Karpas-422 (cell line): Measurements from ENCODE around the gene MIPOL1. TPM values are rescaled to one million over a fixed set of nuclear protein-coding genes. Genes with fewer than 3 reads are reported as not detected.
"Not testable (repeated sequence)": the region's sequence is repeated elsewhere in the genome, so short reads cannot be mapped to it uniquely, and the experiment has no call there.

Source experiments
- DNase-seq: peaks from one replicate; pipeline ENCODE4 v3.0.0-alpha.2; 2015
- H2AFZ ChIP-seq: fragments of 200-600 bp; sonication (generic); 2 replicates; pipeline ENCODE4 v1.6.1; 2014; ENCODE audit warnings: antibody characterized with exemption, low read length, mixed read lengths
- H3K27ac ChIP-seq: fragments of 200-600 bp; sonication (generic); 2 replicates; pipeline ENCODE4 v1.5.1; 2014; ENCODE audit warnings: mild to moderate bottlenecking, low read length, moderate library complexity
- H3K27me3 ChIP-seq: fragments of 200-600 bp; sonication (generic); 2 replicates; pipeline ENCODE4 v1.6.1; 2014; ENCODE audit warnings: low read length, mixed read lengths
- H3K36me3 ChIP-seq: fragments of 200-600 bp; sonication (generic); 2 replicates; pipeline ENCODE4 v1.6.1; 2014; ENCODE audit warnings: low read length, mixed read lengths; ENCODE audit not compliant: insufficient read depth
- H3K4me1 ChIP-seq: fragments of 200-600 bp; sonication (generic); 2 replicates; pipeline ENCODE4 v1.6.1; 2014; ENCODE audit warnings: mild to moderate bottlenecking, low read length, mixed read lengths
- H3K4me2 ChIP-seq: fragments of 200-600 bp; sonication (generic); 2 replicates; pipeline ENCODE4 v1.6.1; 2014; ENCODE audit warnings: low read length, low read depth, mild to moderate bottlenecking; ENCODE audit not compliant: poor library complexity, severe bottlenecking
- H3K4me3 ChIP-seq: fragments of 200-600 bp; sonication (generic); 2 replicates; pipeline ENCODE4 v1.5.1; 2014; ENCODE audit warnings: mild to moderate bottlenecking, antibody characterized with exemption, low read length, mixed read lengths
- H3K79me2 ChIP-seq: fragments of 200-600 bp; sonication (generic); 2 replicates; pipeline ENCODE4 v1.6.1; 2014; ENCODE audit warnings: mild to moderate bottlenecking, low read length, mixed read lengths
- H3K9ac ChIP-seq: fragments of 200-600 bp; sonication (generic); 2 replicates; pipeline ENCODE4 v1.6.0; 2014; ENCODE audit warnings: low read length
- H3K9me2 ChIP-seq: fragments of 200-600 bp; sonication (generic), shearing (Covaris generic); replicated peaks from 2 replicates; pipeline ENCODE4 v1.6.0; 2014; ENCODE audit warnings: mild to moderate bottlenecking, low read length, moderate library complexity; ENCODE audit not compliant: insufficient read depth
- H3K9me3 ChIP-seq: fragments of 300-700, 200-600 bp; sonication (generic); 2 replicates; pipeline ENCODE4 v1.6.1; 2014; ENCODE audit warnings: low read length, mixed read lengths
- H4K20me1 ChIP-seq: fragments of 200-600 bp; sonication (generic); 2 replicates; pipeline ENCODE4 v1.6.1; 2014; ENCODE audit warnings: mild to moderate bottlenecking, antibody characterized with exemption, low read length, low read depth; ENCODE audit not compliant: insufficient read depth
- total RNA-seq: library from RNA; depleted of rRNA; stranded (reverse); fragments of >200 nt; shearing (Covaris generic); gene quantifications from 2 replicates; pipeline ENCODE4 v1.2.3, GENCODE V29; 2014; ENCODE audit warnings: low replicate concordance

MIPOL1 gene
- total RNA-seq, 1 experiment from 2014 or later: not detected

- Histone ChIP-seq H3K4me1 (peaks cover 5% of the 10 kb centered on the region), H4K20me1 (no peaks in the 10 kb centered on the region), H3K9me2 (no peaks in the 10 kb centered on the region), H2AFZ (no peak overlapping the region), H3K27me3 (no peaks in the 10 kb centered on the region), H3K79me2 (no peaks in the 10 kb centered on the region), H3K9ac (no peak overlapping the region), H3K36me3 (no peaks in the 10 kb centered on the region), H3K27ac (no peak overlapping the region), H3K4me3 (no peak overlapping the region), H3K9me3 (no peaks in the 10 kb centered on the region), H3K4me2 (no peak overlapping the region)
- DNase-seq: no peak
Observed at GRCh38 chr14:37545174-37545573, 347.4 kb downstream of the MIPOL1 start.

- Histone ChIP-seq H3K9me2 (no peaks in the 10 kb centered on the region), H4K20me1 (no peaks in the 10 kb centered on the region), H3K4me2 (no peak overlapping the region), H3K9ac (no peak overlapping the region), H3K27ac (no peak overlapping the region), H3K36me3 (no peaks in the 10 kb centered on the region), H3K79me2 (no peaks in the 10 kb centered on the region), H3K9me3 (no peaks in the 10 kb centered on the region), H3K4me3 (no peak overlapping the region), H3K27me3 (0 out of 2 replicates have a peak, but pooled peaks cover under 1% of the 10 kb centered on the region), H2AFZ (peak overlapping the region; percentile 54; the same call in 1 of the 2 replicates), H3K4me1 (peaks cover 5% of the 10 kb centered on the region)
- DNase-seq: no peak
Observed at GRCh38 chr14:37546621-37547447, 349.1 kb downstream of the MIPOL1 start.

GRCh38 chr14:37550511-37550910 lies 352.8 kb downstream of the MIPOL1 start:
- H3K27me3 ChIP-seq: 0 out of 2 replicates have a peak, but pooled peaks cover 2% of the 10 kb centered on the region
- no peak overlapping the region for H3K4me2 ChIP-seq
- H4K20me1 ChIP-seq: no peaks in the 10 kb centered on the region
- H3K79me2 ChIP-seq: no peaks in the 10 kb centered on the region
- H3K9me3 ChIP-seq: no peaks in the 10 kb centered on the region
- no peak for DNase-seq
- H2AFZ ChIP-seq: no peak overlapping the region
- H3K36me3 ChIP-seq: no peaks in the 10 kb centered on the region
- no peak overlapping the region for H3K27ac ChIP-seq
- peaks cover 5% of the 10 kb centered on the region for H3K4me1 ChIP-seq
- no peak overlapping the region for H3K9ac ChIP-seq
- no peaks in the 10 kb centered on the region for H3K9me2 ChIP-seq
- no peak overlapping the region for H3K4me3 ChIP-seq

- DNase-seq: no peak
- H3K27me3 ChIP-seq: 0 out of 2 replicates have a peak, but pooled peaks cover 2% of the 10 kb centered on the region
- H3K4me1 ChIP-seq: peaks cover 5% of the 10 kb centered on the region
- no peaks in the 10 kb centered on the region for H3K36me3 ChIP-seq
- H3K9me2 ChIP-seq: no peaks in the 10 kb centered on the region
- no peak overlapping the region for H3K9ac ChIP-seq
- no peaks in the 10 kb centered on the region for H4K20me1 ChIP-seq
- H2AFZ ChIP-seq: no peak overlapping the region
- H3K4me2 ChIP-seq: no peak overlapping the region
- no peaks in the 10 kb centered on the region for H3K9me3 ChIP-seq
- H3K79me2 ChIP-seq: no peaks in the 10 kb centered on the region
- H3K27ac ChIP-seq: no peak overlapping the region
- H3K4me3 ChIP-seq: no peak overlapping the region
Observed at GRCh38 chr14:37551119-37551518, 353.4 kb downstream of the MIPOL1 start.

GRCh38 chr14:37553935-37554550 lies 356.3 kb downstream of the MIPOL1 start:
- Histone ChIP-seq H3K36me3 (no peaks in the 10 kb centered on the region), H2AFZ (no peak overlapping the region), H3K4me1 (no peaks in the 10 kb centered on the region), H3K4me3 (no peak overlapping the region), H3K27me3 (peaks cover 9% of the 10 kb centered on the region; the same call in 1 of the 2 replicates), H4K20me1 (no peaks in the 10 kb centered on the region), H3K4me2 (no peak overlapping the region), H3K27ac (no peak overlapping the region), H3K79me2 (no peaks in the 10 kb centered on the region), H3K9me2 (no peaks in the 10 kb centered on the region), H3K9ac (no peak overlapping the region), H3K9me3 (no peaks in the 10 kb centered on the region)
- no peak for DNase-seq

- not testable (repeated sequence) for H3K27ac ChIP-seq, H3K4me1 ChIP-seq, H2AFZ ChIP-seq, DNase-seq, H3K4me2 ChIP-seq, H3K79me2 ChIP-seq, H4K20me1 ChIP-seq, H3K4me3 ChIP-seq, H3K27me3 ChIP-seq, H3K9ac ChIP-seq, H3K9me2 ChIP-seq, H3K36me3 ChIP-seq, H3K9me3 ChIP-seq
Observed at GRCh38 chr14:37555596-37555995, 357.9 kb downstream of the MIPOL1 start.

GRCh38 chr14:37558740-37559139 lies 361.0 kb downstream of the MIPOL1 start:
- Histone ChIP-seq H4K20me1 (no peaks in the 10 kb centered on the region), H3K9ac (no peak overlapping the region), H3K27me3 (peaks cover 7% of the 10 kb centered on the region; the same call in 1 of the 2 replicates), H3K9me2 (no peaks in the 10 kb centered on the region), H3K36me3 (no peaks in the 10 kb centered on the region), H3K4me1 (no peaks in the 10 kb centered on the region), H3K79me2 (no peaks in the 10 kb centered on the region), H3K9me3 (no peaks in the 10 kb centered on the region), H3K4me3 (no peak overlapping the region), H3K4me2 (no peak overlapping the region), H3K27ac (no peak overlapping the region), H2AFZ (no peak overlapping the region)
- no peak for DNase-seq

- Histone ChIP-seq H3K4me3 (no peak overlapping the region), H2AFZ (no peak overlapping the region), H3K27me3 (peaks cover 7% of the 10 kb centered on the region; the same call in 1 of the 2 replicates), H3K36me3 (no peaks in the 10 kb centered on the region), H3K27ac (no peak overlapping the region), H3K4me2 (no peak overlapping the region), H3K79me2 (no peaks in the 10 kb centered on the region), H3K9ac (no peak overlapping the region), H4K20me1 (no peaks in the 10 kb centered on the region), H3K9me2 (no peaks in the 10 kb centered on the region), H3K4me1 (no peaks in the 10 kb centered on the region), H3K9me3 (no peaks in the 10 kb centered on the region)
- DNase-seq: no peak
Observed at GRCh38 chr14:37559386-37559785, 361.6 kb downstream of the MIPOL1 start.
